HG03571 (cell line): ENCODE measurements around the gene CFAP210.

Experiments
- ATAC-seq: cut with Tn5 transposase; IDR thresholded peaks from one replicate; pipeline ENCODE4 v1.9.1; 2021; ENCODE audit not compliant: unreplicated experiment

Gene CFAP210

DNA sequence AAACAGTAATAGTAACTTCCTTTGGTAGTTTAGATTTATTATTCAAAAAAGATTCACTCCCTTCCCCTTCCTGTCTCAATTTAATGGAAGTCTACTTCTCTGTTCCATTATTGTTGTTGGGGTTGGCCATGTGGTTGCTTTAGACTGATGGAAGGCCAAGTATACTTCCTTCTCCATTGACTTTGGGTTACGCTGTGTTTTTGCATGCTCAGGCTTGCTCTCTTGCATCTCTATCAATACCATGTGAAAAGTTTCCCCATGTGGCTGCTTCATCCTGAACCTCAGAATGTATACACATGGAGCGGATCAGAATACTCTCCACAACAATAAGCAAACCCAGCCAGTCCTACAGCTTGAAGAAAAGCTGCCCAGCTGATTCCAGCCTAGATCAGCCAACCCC is 20.3 kb downstream of the CFAP210 start:
- no peak for ATAC-seq

DNA sequence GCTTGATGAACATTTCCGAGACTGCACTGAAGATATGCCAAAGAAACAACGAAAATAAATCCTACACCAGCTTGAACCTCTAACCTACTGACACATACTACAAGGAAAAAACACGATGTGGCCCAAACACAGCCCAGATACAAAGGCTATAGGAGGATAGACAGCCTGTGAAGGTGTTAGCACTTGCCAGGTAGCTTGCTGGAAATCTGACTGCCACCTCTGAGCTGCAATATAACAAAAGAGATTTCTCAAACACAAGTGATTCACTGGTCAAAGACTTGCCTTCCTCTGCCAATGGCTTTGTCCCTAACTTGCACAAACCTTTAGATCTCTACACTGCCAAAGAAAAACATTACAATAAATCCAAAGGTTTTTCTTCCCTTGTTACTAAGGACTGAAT is 21.1 kb downstream of the CFAP210 start:
- ATAC-seq: no peak

DNA sequence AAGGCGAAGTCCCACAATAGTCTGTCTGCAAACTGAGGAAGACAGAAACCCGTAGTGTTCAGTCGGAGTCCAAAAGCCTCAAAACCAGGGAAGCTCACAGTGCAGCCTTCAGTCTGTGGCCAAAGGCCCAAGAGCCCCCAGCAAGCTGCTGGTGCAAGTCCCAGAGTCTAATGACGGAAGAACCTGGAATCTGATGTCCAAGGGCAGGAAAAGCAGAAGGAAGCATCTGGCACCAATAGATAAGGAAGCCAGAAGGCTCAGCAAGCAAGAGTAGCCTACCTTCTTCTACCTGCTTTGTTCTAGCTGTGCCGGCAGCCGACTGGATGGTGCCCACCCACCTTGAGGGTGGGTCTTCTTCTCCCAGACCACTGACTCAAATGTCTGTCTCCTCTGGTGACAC is 21.8 kb downstream of the CFAP210 start:
- no peak for ATAC-seq

DNA sequence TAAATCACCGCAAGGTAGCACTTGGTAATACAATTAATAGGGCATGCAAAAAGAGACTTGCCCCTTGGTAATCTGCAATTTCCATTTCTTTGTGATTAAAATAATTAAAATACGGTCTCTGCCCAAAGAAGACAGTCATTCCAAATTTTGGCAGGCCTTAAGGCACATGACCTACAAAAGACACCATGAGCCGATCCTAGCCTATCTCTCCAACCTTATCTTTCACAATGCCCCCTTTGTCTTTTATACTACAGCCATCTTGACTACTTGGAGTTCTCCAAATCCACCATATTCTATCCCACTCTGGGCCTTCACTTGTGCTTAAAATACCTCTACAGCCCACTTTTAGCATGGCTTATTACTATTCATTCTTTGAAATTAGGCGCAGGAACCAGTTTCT is 23.3 kb downstream of the CFAP210 start:
- ATAC-seq: no peak

DNA sequence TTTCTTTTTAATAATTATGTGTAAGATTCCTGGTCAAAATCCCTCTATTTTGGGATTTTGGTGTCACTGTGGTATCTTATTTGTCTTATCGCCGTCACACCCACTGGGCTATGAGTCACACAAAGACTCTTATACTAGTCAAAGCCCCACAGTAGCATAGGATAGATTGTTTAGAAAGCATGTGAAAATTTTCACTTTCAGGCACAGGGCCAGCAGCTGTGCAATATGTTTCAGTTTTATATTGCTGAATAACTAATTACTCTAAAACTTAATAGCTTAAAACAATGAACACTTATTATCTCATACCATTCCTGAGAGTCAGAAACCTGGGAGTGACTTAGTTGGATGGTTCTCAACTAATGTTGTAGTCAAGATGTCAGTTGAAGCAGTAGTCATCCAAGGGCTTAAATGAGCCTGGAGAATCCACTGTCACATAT is 24.0 kb downstream of the CFAP210 start:
- no peak for ATAC-seq

DNA sequence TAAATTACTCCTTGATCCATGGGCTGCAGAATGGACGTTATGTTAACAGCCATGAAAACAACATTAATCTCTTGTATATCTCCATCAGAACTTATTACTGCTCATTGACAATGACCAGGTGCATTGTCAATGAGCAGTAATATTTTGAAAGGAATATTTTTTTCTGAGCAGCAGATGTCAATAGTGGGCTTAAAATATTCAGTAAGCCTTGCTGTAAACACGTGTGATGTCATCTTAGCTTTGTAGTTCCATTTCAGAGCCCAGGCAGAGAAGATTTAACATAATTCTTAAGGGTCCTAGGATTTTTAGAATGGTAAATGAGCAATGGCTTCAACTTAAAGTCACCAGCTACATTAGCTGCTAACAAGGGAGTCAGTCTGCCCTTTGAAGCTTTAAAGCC is 26.6 kb downstream of the CFAP210 start:
- no peak for ATAC-seq

DNA sequence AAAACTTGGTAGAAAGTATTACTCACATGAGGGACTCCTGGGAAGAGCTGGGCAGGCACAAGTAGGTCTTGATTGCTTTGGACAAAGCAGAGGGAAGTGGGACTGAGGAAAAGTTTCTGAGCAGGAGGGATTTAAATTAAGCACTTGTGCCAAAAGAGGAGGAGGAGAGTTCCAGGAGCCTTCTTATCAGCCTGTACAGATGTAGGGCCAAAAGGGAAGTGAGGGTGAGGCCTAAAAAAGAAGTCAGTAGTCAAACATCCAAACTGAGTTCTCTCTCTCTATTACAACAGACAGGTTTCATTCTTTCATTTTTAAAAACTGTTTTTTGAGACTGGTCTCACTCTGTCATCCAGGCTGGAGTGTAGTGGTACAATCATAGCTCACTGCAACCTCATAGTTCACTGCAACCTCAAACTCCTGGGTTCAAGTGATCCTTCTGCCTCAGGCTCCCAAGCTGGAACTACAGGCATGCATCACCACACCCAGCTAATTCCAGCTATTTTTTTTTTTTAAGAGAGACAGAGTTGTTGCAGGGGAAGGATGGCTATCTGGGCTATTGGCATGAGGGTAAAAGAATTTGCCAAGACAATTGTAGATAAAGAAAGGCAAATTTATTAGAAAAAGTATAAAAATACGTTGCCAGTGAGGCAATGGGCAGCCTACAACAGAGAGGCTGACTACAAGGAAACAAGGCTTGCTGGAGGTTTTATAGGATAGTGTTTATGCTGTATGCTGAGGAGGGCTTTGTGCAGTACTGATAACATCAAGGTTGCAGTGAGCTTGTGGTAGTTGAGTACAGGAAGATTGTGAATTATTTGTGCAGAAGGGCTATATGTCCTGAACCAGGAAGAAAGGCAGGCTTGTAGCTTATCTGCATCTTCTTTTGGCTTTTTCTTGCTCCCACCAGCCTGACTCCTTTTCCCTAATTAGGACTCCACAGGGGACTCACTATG is 29.0 kb downstream of the CFAP210 start:
- ATAC-seq: no peak

DNA sequence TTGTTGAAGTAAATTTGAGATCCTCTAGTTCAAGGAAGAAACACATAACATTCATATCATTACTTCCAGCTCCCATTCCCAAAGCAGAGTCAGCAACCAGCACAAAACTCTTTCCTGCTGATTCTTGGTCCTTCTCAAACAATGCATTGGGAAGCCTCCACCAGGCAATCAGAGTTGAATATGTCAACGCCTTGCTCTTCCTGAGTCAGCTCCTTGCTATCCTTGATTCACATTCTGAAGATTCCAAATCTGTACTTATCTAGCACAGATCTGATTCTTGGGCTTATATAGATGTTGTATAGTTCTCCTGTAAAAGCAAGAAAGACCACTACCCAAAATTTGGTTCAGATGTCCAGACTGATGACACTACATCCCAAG is 29.6 kb downstream of the CFAP210 start:
- ATAC-seq: no peak

DNA sequence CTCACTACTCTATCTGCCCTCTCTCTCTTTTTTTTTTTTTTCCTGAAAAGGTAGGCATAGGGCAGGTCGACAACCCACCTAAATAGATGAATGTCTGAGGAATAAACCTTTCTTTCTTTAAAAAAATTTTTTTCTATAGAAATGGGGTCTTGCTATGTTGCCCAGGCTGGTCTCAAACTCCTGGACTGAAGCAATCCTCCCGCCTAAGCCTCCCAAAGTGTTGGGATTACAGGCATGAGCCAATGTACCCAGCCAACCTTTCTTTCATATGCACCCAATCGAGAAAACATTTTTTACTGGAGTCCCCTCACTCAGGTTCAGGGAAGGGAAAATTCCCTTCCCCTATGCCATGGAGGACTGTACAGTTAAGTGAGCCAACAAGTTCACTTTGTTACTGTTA is 31.0 kb downstream of the CFAP210 start:
- ATAC-seq: no peak

DNA sequence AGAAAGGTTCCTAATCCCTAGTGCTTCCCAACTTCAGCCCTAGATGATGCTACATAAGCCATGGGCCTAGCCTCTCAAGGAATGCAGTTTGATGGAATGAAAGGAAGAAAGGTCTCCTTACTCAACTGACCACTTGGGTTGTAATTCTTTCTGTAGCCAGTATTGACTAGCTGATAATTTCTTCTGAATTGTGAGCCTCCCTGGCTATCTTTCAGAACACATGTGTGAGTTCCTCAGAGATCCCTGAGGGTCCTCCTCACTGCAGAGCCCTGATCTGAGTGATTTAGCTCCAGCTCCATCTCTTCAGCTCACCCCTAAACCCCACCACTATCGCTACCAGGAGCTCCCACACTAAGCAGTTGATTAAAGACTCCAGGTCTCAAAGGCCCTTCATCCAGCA is 31.5 kb downstream of the CFAP210 start:
- ATAC-seq: no peak

DNA sequence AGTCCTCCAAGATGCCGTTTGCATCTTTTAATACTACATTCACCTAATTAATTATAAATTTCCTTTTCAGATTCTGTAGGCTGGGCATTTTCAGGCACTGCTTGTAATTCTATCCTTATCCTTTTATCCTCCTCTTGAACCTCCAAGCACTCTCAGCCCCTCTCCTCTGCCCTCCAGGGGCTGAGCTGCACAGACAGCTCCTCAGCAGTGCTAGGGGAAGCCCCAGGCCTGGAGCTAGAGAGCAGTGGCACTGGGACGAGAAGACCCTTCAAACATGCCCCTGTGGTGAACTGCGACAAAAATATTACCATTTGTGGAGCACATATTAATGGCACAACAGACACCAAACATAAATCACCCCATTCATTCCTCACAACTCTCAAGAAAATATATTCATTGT is 32.9 kb downstream of the CFAP210 start:
- no peak for ATAC-seq

DNA sequence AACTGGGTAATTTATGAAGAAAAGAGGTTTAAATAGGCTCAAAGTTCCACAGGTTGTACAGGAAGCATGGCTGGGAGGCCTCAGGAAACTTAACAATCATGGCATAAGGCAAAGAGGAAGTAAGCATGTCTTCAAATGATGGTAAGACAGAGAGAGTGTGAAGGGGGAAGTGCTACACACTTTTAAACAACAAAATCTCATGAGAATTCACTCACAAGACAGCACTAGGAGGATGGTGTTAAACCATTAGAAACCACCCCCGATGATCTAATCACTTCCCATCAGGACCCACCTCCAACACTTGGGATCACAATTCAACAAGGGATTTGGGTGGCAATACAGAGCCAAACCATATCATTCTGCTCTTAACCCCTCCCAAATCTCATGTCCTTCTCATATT is 34.9 kb downstream of the CFAP210 start:
- ATAC-seq: no peak

DNA sequence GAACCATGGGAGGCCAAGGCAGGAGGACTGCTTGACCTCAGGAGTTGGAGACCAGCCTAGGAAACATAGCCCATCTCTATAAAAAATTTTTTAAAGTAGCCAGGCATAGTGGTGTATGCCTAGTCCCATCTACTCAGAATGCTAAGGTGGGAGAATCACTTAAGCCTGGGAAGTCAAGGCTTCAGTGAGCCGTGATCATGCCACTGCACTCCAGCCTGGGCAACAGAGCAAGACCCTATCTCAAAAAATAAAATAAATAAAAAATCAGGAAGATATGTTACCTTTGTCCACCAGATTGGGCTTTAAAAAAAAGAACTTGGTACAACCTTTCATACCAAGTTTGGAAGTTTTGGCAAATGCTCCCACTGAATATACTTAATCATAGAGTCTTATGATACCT is 35.3 kb downstream of the CFAP210 start:
- ATAC-seq: no peak

DNA sequence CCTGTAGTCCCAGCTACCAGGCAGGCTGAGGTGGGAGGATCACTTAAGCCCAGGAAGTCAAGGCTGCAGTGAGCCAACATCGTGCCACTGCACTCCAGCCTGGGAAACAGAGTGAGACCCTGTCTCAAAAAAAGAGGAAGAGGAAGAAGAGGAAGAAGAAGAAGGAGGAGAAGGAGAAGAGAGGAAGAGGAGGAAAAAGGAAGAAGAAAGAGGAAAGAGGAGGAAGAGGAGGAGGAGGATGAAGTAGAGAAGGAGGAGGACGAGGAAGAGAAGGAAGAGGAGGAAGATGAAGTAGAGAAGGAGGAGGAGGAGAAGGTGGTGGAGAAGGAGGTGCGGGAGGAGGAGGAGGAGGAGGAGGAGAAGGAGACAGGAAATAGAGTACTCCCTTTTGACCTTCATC is 38.0 kb downstream of the CFAP210 start:
- no peak for ATAC-seq

DNA sequence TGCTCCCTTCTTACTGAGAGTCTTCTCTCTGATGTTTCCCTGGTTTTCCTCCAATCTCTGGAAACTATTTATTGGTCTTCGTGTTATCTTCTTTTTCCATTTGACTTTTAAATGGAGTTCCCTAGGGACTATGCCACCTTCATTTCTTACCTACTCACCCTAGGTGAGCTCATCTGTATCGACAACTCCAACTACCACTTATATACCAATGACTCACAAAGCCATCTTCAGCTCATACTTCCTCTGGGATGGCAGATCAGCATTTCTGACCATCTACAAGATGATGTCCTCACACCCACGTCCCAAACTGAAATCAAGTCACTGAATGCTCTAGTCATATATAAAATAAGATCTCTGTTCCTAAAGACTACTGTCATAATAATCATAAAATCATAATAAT is 40.6 kb downstream of the CFAP210 start:
- no peak for ATAC-seq

DNA sequence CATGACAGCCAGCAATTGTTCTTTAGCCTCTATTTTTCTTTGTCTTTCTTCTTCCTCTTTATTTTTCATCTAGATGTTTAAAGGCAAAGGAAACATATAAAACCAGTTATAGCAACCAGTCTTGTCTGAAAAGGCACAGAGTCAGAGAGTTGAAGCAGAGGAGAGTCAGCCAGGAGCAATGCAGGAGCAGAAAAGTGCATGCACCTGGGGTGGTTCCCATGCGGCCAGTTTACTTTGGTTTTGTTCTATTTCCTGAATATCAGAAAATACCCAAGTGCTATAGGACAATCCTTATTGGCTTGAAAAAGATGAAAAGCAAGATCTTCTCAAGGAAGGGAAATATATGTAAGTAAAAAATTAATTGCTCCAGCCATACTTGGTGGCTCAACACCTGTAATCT is 44.9 kb downstream of the CFAP210 start:
- no peak for ATAC-seq

DNA sequence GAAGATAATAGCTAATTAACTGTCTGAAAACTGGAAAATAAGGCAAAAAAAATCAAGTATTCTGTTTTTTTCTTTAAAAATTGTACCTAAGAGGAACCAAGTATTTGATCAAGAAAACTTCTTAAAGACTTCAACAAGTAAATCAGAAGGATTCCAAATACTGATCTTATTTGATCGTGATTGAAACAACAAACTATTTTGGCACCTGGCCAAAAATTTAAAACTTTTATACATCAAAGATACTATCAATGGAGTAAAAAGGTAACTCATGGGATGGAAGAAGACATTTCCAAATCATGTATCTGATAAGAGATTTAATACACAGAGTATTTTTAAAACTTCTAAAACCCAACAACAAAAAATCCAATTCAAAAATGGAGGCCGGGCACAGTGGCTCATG is 46.7 kb downstream of the CFAP210 start:
- ATAC-seq: no peak

DNA sequence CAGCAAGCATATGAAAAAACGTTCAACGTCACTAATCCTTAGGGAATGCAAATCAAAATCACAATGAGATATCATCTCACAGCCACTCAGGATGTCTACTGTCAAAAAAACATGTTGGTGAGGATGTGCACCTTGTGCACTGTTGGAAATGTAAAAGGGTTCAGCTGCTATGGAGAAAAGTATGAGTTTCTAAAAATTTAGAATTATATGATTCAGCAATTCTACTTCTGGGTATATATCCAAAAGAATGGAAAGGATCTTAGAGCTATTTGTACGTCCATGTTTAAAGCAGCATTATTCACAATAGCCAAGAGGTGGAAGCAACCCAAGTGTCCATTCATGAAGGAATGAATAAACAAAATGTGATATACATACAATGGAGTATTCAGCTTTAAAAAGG is 50.0 kb downstream of the CFAP210 start:
- no peak for ATAC-seq

DNA sequence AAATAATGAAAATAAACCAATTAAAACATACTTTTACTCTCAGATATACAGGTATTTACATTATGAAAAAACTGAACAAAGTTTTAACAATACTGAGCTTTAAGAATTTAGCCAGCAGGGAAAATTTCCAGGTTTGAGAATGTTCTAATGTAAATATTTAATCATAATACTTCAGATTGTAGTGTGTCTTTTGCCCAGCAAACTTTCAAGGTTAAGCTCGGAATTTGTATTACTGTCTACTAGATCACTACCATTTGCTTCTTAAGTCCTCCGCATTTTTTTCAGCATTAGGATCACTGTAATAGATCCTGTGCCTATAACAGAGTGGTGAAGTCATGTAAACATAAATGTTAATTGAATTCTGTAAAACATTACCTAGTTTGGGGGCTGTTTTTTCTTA is 52.7 kb downstream of the CFAP210 start:
- no peak for ATAC-seq

DNA sequence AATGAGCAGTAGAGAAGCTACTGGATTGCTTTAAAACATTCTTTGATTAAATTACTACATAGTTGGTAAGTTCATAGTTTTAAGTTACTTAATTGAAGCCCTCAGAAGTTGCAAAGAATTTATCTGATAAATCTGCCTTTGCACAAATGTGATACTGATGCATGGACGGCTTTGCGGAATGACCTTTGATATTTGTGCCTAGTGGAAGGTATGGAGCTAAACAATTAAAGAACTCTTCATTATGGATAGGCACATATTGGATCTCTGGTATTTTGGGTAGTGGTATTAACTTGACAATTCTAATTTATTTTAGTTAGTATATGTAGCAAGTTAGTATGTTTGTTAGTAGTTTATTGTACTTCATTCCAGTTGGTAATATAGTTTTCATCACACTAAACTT is 54.1 kb downstream of the CFAP210 start:
- no peak for ATAC-seq

DNA sequence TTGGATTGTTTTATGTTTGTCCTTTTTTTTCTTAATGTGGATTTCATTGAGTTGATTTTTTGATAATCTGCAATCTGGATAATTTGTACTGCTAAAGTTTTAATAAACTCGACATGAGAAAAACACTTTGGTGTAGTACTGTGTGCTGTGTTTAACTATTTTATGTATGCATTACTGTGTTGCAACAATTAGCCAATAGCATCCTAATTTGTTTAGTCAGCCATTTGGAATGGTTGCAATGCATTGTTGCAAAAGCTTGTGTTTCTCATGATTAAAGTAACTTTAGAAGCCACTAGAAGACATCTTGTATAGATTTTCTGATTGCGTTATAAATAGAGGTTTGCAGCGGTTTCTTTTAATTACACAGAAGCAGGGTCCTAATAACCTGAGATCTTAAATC is 56.6 kb downstream of the CFAP210 start:
- ATAC-seq: no peak

DNA sequence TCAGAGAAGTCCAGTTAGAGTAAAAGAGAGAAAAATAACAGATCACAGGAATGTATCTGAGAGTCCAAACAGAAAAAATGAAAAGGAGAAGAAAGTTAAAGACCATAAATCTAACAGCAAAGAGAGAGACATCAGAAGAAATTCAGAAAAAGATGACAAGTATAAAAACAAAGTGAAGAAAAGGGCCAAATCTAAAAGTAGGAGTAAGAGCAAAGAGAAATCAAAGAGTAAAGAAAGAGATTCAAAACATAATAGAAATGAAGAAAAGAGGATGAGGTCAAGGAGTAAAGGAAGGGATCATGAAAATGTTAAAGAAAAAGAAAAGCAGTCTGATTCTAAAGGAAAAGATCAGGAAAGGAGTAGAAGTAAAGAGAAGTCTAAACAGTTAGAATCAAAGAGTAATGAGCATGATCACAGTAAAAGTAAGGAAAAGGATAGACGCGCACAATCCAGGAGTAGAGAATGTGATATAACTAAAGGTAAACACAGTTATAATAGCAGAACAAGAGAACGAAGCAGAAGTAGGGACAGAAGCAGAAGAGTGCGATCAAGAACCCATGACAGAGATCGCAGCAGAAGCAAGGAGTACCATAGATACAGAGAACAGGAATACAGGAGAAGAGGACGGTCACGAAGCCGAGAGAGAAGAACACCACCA is 57.6 kb downstream of the CFAP210 start:
- no peak for ATAC-seq

DNA sequence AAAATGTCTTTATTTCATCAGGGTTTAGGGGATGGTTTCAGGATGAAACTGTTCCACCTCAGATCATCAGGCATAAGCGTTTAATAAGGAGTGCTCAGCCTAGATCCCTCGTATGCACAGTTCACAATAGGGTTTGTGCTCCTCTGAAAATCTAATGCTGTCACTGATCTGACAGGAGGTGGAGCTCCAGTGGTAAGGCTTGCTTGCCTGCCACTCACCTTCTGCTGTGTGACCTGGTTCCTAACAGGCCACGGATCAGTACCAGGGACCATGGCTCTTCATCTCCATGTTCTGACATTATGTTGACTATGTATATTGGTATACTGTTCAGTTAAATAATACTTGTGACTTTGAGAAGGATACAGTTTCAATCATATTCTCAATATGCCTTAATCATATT is 68.4 kb downstream of the CFAP210 start:
- no peak for ATAC-seq
